K562 (cell line): ENCODE measurements around the gene RPS19BP1. TPM values are rescaled to one million over a fixed set of nuclear protein-coding genes. Genes with fewer than 3 reads are reported as not detected.

Source experiments
- ATAC-seq: fragments of 200-7000 bp; cut with Tn5 transposase; 3 replicates; pipeline ENCODE4 v1.9.1; 2020; ENCODE audit warnings: moderate library complexity
- BruUV-seq: library from RNA; stranded (reverse); fragments of 400-500 nt; replicated peaks from 2 replicates; lab custom pipeline; 2021; lab: Mats Ljungman, UMichigan
- CTCF ChIA-PET: fragments of 300-600 bp; formaldehyde crosslinking; extraction: SDS; loops from one replicate; lab custom pipeline; 2021; ENCODE audit warnings: low intra/inter-chr PET ratio; lab: Yijun Ruan, JAX
- POLR2A ChIA-PET: fragments of 300-600, 350-650 bp; sonication (Branson Sonifier 250); formaldehyde crosslinking; extraction: SDS; loops from one replicate; lab custom pipeline; 2021; ENCODE audit warnings: antibody characterized with exemption, inconsistent platforms; lab: Yijun Ruan, JAX
- DNase-seq, 4 experiments: peaks; one replicate each; pipeline versions ENCODE4 v3.0.0 to v3.0.0-alpha.2; 2011 to 2018; ENCODE audit warnings: low spot score in 3 of 4, mixed read lengths in 3 of 4; ENCODE audit errors: extremely low read depth in 1 of 4
- FAIRE-seq: peaks from 2 replicates; lab custom pipeline; 2011; peaks lifted over from hg19 to GRCh38; lab: Jason Lieb, UNC
- H2AFZ ChIP-seq: 2 replicates; pipeline ENCODE4 v1.6.0; 2011; ENCODE audit warnings: low read depth, low read length, control low read depth, inconsistent platforms
- H3K27ac ChIP-seq: fragments of 200-600 bp; 3 replicates; pipeline ENCODE4 v1.8.0; 2011; ENCODE audit warnings: low read depth, mild to moderate bottlenecking, control low read depth, inconsistent platforms, low read length, moderate library complexity, mixed read lengths; ENCODE audit errors: extremely low read depth
- H3K27me3 ChIP-seq, 2 experiments: fragments of 300-600 bp in 1 of 2; 2 replicates in 1 of 2; 3 replicates in 1 of 2; pipeline versions ENCODE4 v1.6.0 to v1.8.0; 2011; ENCODE audit warnings: inconsistent platforms in 2 of 2, low read length in 2 of 2, mild to moderate bottlenecking in 1 of 2, mixed read lengths in 1 of 2, moderate library complexity in 1 of 2; ENCODE audit not compliant: control insufficient read depth in 2 of 2, insufficient read depth in 2 of 2
- H3K36me3 ChIP-seq: fragments of 300-600 bp; 3 replicates; pipeline ENCODE4 v1.8.0; 2011; ENCODE audit warnings: mild to moderate bottlenecking, low read length, inconsistent platforms; ENCODE audit not compliant: control insufficient read depth, insufficient read depth
- H3K4me1 ChIP-seq, 2 experiments: fragments of 200-600 bp in 1 of 2; replicated peaks in 1 of 2; 2 replicates in 1 of 2; 3 replicates in 1 of 2; pipeline versions ENCODE4 v1.5.1 to v1.8.0; 2011; ENCODE audit warnings: inconsistent platforms in 2 of 2, low read length in 2 of 2, mild to moderate bottlenecking in 1 of 2, mixed read lengths in 1 of 2, moderate library complexity in 1 of 2; ENCODE audit not compliant: control insufficient read depth in 2 of 2, insufficient read depth in 2 of 2
- H3K4me2 ChIP-seq: 2 replicates; pipeline ENCODE4 v1.6.1; 2011; ENCODE audit warnings: low read length, control low read depth, inconsistent platforms, mixed read lengths; ENCODE audit not compliant: insufficient read depth
- H3K4me3 ChIP-seq: fragments of 200-600 bp; sonication (generic), shearing (Covaris generic); 2 replicates; pipeline ENCODE4 v1.5.1; 2016; ENCODE audit warnings: control low read depth, inconsistent platforms
- H3K79me2 ChIP-seq: fragments of 200-600 bp; 3 replicates; pipeline ENCODE4 v1.8.0; 2011; ENCODE audit warnings: low read length, inconsistent platforms; ENCODE audit not compliant: control insufficient read depth, insufficient read depth
- H3K9ac ChIP-seq, 2 experiments: 2 replicates each; pipeline versions ENCODE4 v1.6.0 to v1.6.1; 2011; ENCODE audit warnings: low read depth in 2 of 2, low read length in 2 of 2, control low read depth in 1 of 2, inconsistent platforms in 1 of 2, mild to moderate bottlenecking in 1 of 2, mixed read lengths in 1 of 2; ENCODE audit not compliant: insufficient read depth in 1 of 2
- H3K9me1 ChIP-seq: one replicate; pipeline ENCODE4 v1.6.0; 2011; ENCODE audit warnings: inconsistent platforms, mild to moderate bottlenecking, low read length, moderate library complexity; ENCODE audit not compliant: control insufficient read depth, insufficient read depth
- H3K9me3 ChIP-seq: replicated peaks from 2 replicates; pipeline ENCODE4 v1.5.1; 2011; ENCODE audit warnings: low read depth, low read length, inconsistent platforms; ENCODE audit not compliant: control insufficient read depth, insufficient read depth
- H4K20me1 ChIP-seq: replicated peaks from 2 replicates; pipeline ENCODE4 v1.6.1; 2011; ENCODE audit warnings: low read length, inconsistent platforms, mixed read lengths; ENCODE audit not compliant: control insufficient read depth, insufficient read depth
- AFF1 ChIP-seq, 2 experiments: fragments of 450-650 bp; IDR thresholded peaks; 2 replicates each; pipeline ENCODE4 v1.6.1; 2018; ENCODE audit warnings: mild to moderate bottlenecking in 2 of 2, low read depth in 1 of 2; ENCODE audit not compliant: partially characterized antibody in 2 of 2
- CEBPB ChIP-seq: fragments of 450-650 bp; IDR thresholded peaks from 2 replicates; pipeline ENCODE4 v1.6.1; 2016; ENCODE audit warnings: missing genetic modification characterization, missing compliant biosample characterization
- MCM2 ChIP-seq: fragments of 450-650 bp; IDR thresholded peaks from 2 replicates; pipeline ENCODE4 v1.6.1; 2017; ENCODE audit warnings: low read depth, mild to moderate bottlenecking
- NKRF ChIP-seq: fragments of 450-650 bp; IDR thresholded peaks from 2 replicates; pipeline ENCODE4 v1.6.1; 2016; ENCODE audit warnings: borderline replicate concordance
- POLR3G ChIP-seq: IDR thresholded peaks from 2 replicates; pipeline ENCODE4 v1.6.1; 2011; ENCODE audit not compliant: insufficient read length, insufficient replicate concordance; ENCODE audit errors: extremely low read depth
- SMAD4 ChIP-seq: fragments of 250-450 bp; sonication (Bioruptor Pico); conservative IDR thresholded peaks from 2 replicates; pipeline ENCODE4 v1.8.0; 2021; ENCODE audit warnings: inconsistent platforms, mild to moderate bottlenecking, moderate library complexity
- ZNF583 ChIP-seq: fragments of 250-450 bp; sonication (Bioruptor Pico); IDR thresholded peaks from 2 replicates; pipeline ENCODE4 v1.4.0; 2020
- ZNF699 ChIP-seq: fragments of 250-450 bp; sonication (Bioruptor Pico); IDR thresholded peaks from 2 replicates; pipeline ENCODE4 v1.8.0; 2021; ENCODE audit warnings: mild to moderate bottlenecking, moderate library complexity; ENCODE audit not compliant: insufficient replicate concordance
- WGBS: fragments of 100-300 bp; shearing (Covaris generic); methylation state at CpG from one replicate; pipeline ENCODE4 v1.1.6; 2016; ENCODE audit warnings: low coverage, mixed read lengths; ENCODE audit not compliant: insufficient coverage; ENCODE audit errors: missing lambda C conversion rate; 5-methylcytosine and 5-hydroxymethylcytosine counted together
- in situ Hi-C: fragments of 300-500 bp; cut with MboI; formaldehyde crosslinking; loops from 4 replicates; pipeline ENCODE4 v1.15.0; 2018; ENCODE audit warnings: inconsistent platforms, mixed read lengths
- intact Hi-C: fragments of 100-400 bp; cut with micrococcal nuclease; formaldehyde crosslinking; loops from 2 replicates; pipeline ENCODE4 v1.14.2; 2022
- polyA plus RNA-seq, 8 experiments: library from polyadenylated mRNA; depleted of rRNA in 4 of 8; stranded (reverse) in 5 of 8; unstranded in 3 of 8; fragments of >200 nt; fragmentation: Nextera tagmentation in 2 of 8; fragmentation: Illumina TruSeq in 1 of 8; extraction: Ambion mirVana in 2 of 8; extraction: Trizol in 1 of 8; gene quantifications; 2 replicates each; pipeline versions ENCODE4 v1.2.1 to v1.2.3, GENCODE V29; 2011 to 2014; ENCODE audit warnings: inconsistent platforms in 1 of 8, missing spikeins in 1 of 8
- total RNA-seq, 7 experiments: library from RNA; depleted of rRNA in 6 of 7; stranded (reverse); fragments of >200 nt in 6 of 7; fragmentation: Illumina TruSeq in 2 of 7; extraction: Trizol in 2 of 7; gene quantifications; 2 replicates each; pipeline versions ENCODE4 v1.2.1 to v1.2.3, GENCODE V29; 2011 to 2021; ENCODE audit warnings: low replicate concordance in 1 of 7
- TF ChIP-seq, protein P1 (sequence below): sonication (generic); formaldehyde crosslinking; IDR thresholded peaks from 2 replicates; pipeline ENCODE4 v1.8.0; 2023; ENCODE audit warnings: mild to moderate bottlenecking, missing genetic modification reagents

RPS19BP1 gene
- total and polyA plus RNA-seq, 9 of the 15 experiments (the other 6 are each of a cell fraction or from before 2014, with no cell fraction given): 3.0 to 223 (median 84.3) TPM

- TF ChIP-seq MCM2 (no peak), POLR3G (no peak), ZNF583 (CRISPR knock-in tag) (no peak), CEBPB (tag) (peak; percentile 31; the same call in 1 of the 2 replicates)
- TF ChIP-seq, protein P1, sequence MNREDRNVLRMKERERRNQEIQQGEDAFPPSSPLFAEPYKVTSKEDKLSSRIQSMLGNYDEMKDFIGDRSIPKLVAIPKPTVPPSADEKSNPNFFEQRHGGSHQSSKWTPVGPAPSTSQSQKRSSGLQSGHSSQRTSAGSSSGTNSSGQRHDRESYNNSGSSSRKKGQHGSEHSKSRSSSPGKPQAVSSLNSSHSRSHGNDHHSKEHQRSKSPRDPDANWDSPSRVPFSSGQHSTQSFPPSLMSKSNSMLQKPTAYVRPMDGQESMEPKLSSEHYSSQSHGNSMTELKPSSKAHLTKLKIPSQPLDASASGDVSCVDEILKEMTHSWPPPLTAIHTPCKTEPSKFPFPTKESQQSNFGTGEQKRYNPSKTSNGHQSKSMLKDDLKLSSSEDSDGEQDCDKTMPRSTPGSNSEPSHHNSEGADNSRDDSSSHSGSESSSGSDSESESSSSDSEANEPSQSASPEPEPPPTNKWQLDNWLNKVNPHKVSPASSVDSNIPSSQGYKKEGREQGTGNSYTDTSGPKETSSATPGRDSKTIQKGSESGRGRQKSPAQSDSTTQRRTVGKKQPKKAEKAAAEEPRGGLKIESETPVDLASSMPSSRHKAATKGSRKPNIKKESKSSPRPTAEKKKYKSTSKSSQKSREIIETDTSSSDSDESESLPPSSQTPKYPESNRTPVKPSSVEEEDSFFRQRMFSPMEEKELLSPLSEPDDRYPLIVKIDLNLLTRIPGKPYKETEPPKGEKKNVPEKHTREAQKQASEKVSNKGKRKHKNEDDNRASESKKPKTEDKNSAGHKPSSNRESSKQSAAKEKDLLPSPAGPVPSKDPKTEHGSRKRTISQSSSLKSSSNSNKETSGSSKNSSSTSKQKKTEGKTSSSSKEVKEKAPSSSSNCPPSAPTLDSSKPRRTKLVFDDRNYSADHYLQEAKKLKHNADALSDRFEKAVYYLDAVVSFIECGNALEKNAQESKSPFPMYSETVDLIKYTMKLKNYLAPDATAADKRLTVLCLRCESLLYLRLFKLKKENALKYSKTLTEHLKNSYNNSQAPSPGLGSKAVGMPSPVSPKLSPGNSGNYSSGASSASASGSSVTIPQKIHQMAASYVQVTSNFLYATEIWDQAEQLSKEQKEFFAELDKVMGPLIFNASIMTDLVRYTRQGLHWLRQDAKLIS (CRISPR knock-in tag): no peak
Observed at GRCh38 chr22:39514373-39514973, 18.1 kb downstream of the RPS19BP1 start (continued).

GRCh38 chr22:39513791-39514190, 18.8 kb downstream of the RPS19BP1 start:
- Histone ChIP-seq H3K9me3 (no peaks in the 10 kb centered on the region), H3K79me2 (peaks cover 54% of the 10 kb centered on the region), H3K4me2 (no peak overlapping the region), H4K20me1 (peaks cover 9% of the 10 kb centered on the region), H2AFZ (no peak overlapping the region), H3K9me1 (no peaks in the 10 kb centered on the region), H3K4me3 (no peak overlapping the region), H3K36me3 (peaks cover 87% of the 10 kb centered on the region), H3K9ac (peak overlapping the region in 1 of 2 experiments; percentile 6; a peak in 1 of 4 replicates), H3K27me3 (no peaks in the 10 kb centered on the region), H3K4me1 (peaks cover 10 to 13% of the 10 kb centered on the region in 2 experiments; a peak in 3 of 5 replicates), H3K27ac (no peak overlapping the region)
- in situ Hi-C loops (no loop called here), intact Hi-C loops (no loop called here)
- ChIA-PET POLR2A (interaction anchor here (1.0 to 2.1 kb wide), 3 partner anchors 12 to 197 kb away, joined by 3 to 6 read pairs (median 3); partner anchors contain the start of gene MIEF1), CTCF (interaction anchor here (1.7 kb wide), 1 partner anchor 20 kb away, joined by 8 read pairs; no protein-coding TSS in a partner anchor)
- no peak for FAIRE-seq
- 96% methylated on average over 16 of the region's 18 CpGs for WGBS
- BruUV-seq: no TSS peak
- DNase-seq: no peak
- ATAC-seq: no peak
- TF ChIP-seq AFF1 (IDR thresholded peaks at IDR 0.05; ENCODE audit: low read depth in 1 of 2, partially characterized antibody in 2 of 2): no peak
- TF ChIP-seq ZNF699 (CRISPR knock-in tag): no peak
- no peak for TF ChIP-seq SMAD4
- no peak for TF ChIP-seq NKRF
- TF ChIP-seq ZNF583 (CRISPR knock-in tag): no peak
